ENCODE results near the gene RNPC3. TPM values are rescaled to one million over a fixed set of nuclear protein-coding genes. Genes with fewer than 3 reads are reported as not detected.
A peak's percentile ranks its signal among the peaks of the same experiment; 100 is the strongest.

RNPC3 gene
- total RNA-seq, 4 donors from 2014 or later: 40.4 to 172 (median 70.6) TPM

- Histone ChIP-seq H3K4me1 (peaks cover 0 to 7% (median 7%) of the 10 kb centered on the region in 4 donors), H3K27ac (no peak overlapping the region), H3K36me3 (no peaks in the 10 kb centered on the region), H3K9me3 (no peaks in the 10 kb centered on the region), H3K27me3 (no peaks in the 10 kb centered on the region), H3K4me3 (no peak overlapping the region)
- intact Hi-C loops (cut with DNase I; ENCODE audit: low total_unique reads): no loop called here
- in situ Hi-C loops (cut with MboI; ENCODE audit: low pct_ligation_motif_present in 1 of 4, low pct_unique_long_range_greater_than_20kb in 1 of 4, low sequenced_read_pairs in 3 of 4): no loop called here
- TF ChIP-seq POLR2AphosphoS5 (IDR thresholded peaks at IDR 0.05) (no peak), CTCF (IDR thresholded peaks at IDR 0.05) (no peak), EP300 (IDR thresholded peaks at IDR 0.05; ENCODE audit: low read depth) (no peak), POLR2A (IDR thresholded peaks at IDR 0.05) (no peak)
- no peak for DNase-seq
Observed at GRCh38 chr1:103520822-103521221, 4.7 kb upstream of the RNPC3 start.

GRCh38 chr1:103523346-103523745, 2.2 kb upstream of the RNPC3 start:
- in situ Hi-C loops (cut with MboI; ENCODE audit: low pct_ligation_motif_present in 1 of 4, low pct_unique_long_range_greater_than_20kb in 1 of 4, low sequenced_read_pairs in 3 of 4) (no loop called here), intact Hi-C loops (cut with DNase I; ENCODE audit: low total_unique reads) (no loop called here)
- Histone ChIP-seq H3K36me3 (no peaks in the 10 kb centered on the region), H3K27ac (no peak overlapping the region), H3K4me1 (peaks cover 16 to 26% (median 22%) of the 10 kb centered on the region in 4 donors), H3K27me3 (no peaks in the 10 kb centered on the region), H3K9me3 (no peaks in the 10 kb centered on the region), H3K4me3 (no peak overlapping the region)
- TF ChIP-seq POLR2AphosphoS5 (IDR thresholded peaks at IDR 0.05): no peak
- TF ChIP-seq EP300 (IDR thresholded peaks at IDR 0.05; ENCODE audit: low read depth): no peak
- no peak for TF ChIP-seq CTCF (IDR thresholded peaks at IDR 0.05)
- TF ChIP-seq POLR2A (IDR thresholded peaks at IDR 0.05): no peak
- DNase-seq: no peak
- 91 to 93% methylated on average over 2 to 3 of the region's 3 CpGs for WGBS, 2 donors (ENCODE audit: low coverage in 1 of 2)

GRCh38 chr1:103525114-103525606, 339 bp upstream of the RNPC3 start:
- peaks cover 16 to 33% (median 23%) of the 10 kb centered on the region in 4 donors for H3K4me1 ChIP-seq
- peak overlapping the region; percentile 60 to 76 (median 64) for H3K27ac ChIP-seq
- no peaks in the 10 kb centered on the region for H3K9me3 ChIP-seq
- WGBS, 2 donors (ENCODE audit: low coverage in 1 of 2): 0 to 4% methylated on average over 1 to 25 of the region's 34 CpGs
- H3K4me3 ChIP-seq: peak overlapping the region in 2 of 4 donors; percentile 12 to 33
- in situ Hi-C loops (cut with MboI; ENCODE audit: low pct_ligation_motif_present in 1 of 4, low pct_unique_long_range_greater_than_20kb in 1 of 4, low sequenced_read_pairs in 3 of 4): no loop called here
- DNase-seq: no peak
- H3K36me3 ChIP-seq: no peaks in the 10 kb centered on the region
- intact Hi-C loops (cut with DNase I; ENCODE audit: low total_unique reads): no loop called here
- no peaks in the 10 kb centered on the region for H3K27me3 ChIP-seq
- no peak for TF ChIP-seq EP300 (IDR thresholded peaks at IDR 0.05; ENCODE audit: low read depth)
- TF ChIP-seq POLR2A (IDR thresholded peaks at IDR 0.05): no peak
- TF ChIP-seq CTCF (IDR thresholded peaks at IDR 0.05): no peak
- no peak for TF ChIP-seq POLR2AphosphoS5 (IDR thresholded peaks at IDR 0.05)

GRCh38 chr1:103527331-103527730, 1.8 kb downstream of the RNPC3 start:
- 40 to 42% methylated on average over 2 of the region's 2 CpGs for WGBS, 2 donors (ENCODE audit: low coverage in 1 of 2)
- Histone ChIP-seq H3K4me1 (peaks cover 16 to 33% (median 23%) of the 10 kb centered on the region in 4 donors), H3K27ac (no peak overlapping the region), H3K9me3 (no peaks in the 10 kb centered on the region), H3K27me3 (no peaks in the 10 kb centered on the region), H3K36me3 (no peaks in the 10 kb centered on the region), H3K4me3 (peak overlapping the region in 2 of 4 donors; percentile 84 to 92)
- intact Hi-C loops (cut with DNase I; ENCODE audit: low total_unique reads) (no loop called here), in situ Hi-C loops (cut with MboI; ENCODE audit: low pct_ligation_motif_present in 1 of 4, low pct_unique_long_range_greater_than_20kb in 1 of 4, low sequenced_read_pairs in 3 of 4) (no loop called here)
- no peak for DNase-seq
- TF ChIP-seq CTCF (IDR thresholded peaks at IDR 0.05) (no peak), POLR2A (IDR thresholded peaks at IDR 0.05) (no peak), EP300 (IDR thresholded peaks at IDR 0.05; ENCODE audit: low read depth) (no peak), POLR2AphosphoS5 (IDR thresholded peaks at IDR 0.05) (no peak)
